RPMI8226 (cell line): Measurements from ENCODE around the gene TSPAN16.
"Not testable (repeated sequence)": the region's sequence is repeated elsewhere in the genome, so short reads cannot be mapped to it uniquely, and the experiment has no call there.

ENCODE experiments used
- DNase-seq: peaks from one replicate; pipeline ENCODE4 v3.0.0-alpha.2; 2015

Gene TSPAN16

GRCh38 chr19:11347546-11348039 is 51.6 kb downstream of the TSPAN16 start:
- DNase-seq, result peak; percentile 16

- DNase-seq, result no peak
Measured at GRCh38 chr19:11349171-11349570, 53.2 kb downstream of the TSPAN16 start.

GRCh38 chr19:11354102-11354501 is 58.1 kb downstream of the TSPAN16 start:
- not testable (repeated sequence) for DNase-seq

- DNase-seq, result peak; percentile 94
Measured at GRCh38 chr19:11355160-11356073, 59.5 kb downstream of the TSPAN16 start, which contains the start of gene PLPPR2. Gene PLPPR2 (plus strand): TSS chr19:11355432. CDS start chr19:11357674, 2,242 bp downstream.

GRCh38 chr19:11356074-11356397 is 60.1 kb downstream of the TSPAN16 start:
- no peak for DNase-seq

- no peak for DNase-seq
Measured at GRCh38 chr19:11356676-11357550, 61.0 kb downstream of the TSPAN16 start.

- no peak for DNase-seq
Measured at GRCh38 chr19:11359421-11359820, 63.5 kb downstream of the TSPAN16 start.

GRCh38 chr19:11361037-11361770 is 65.2 kb downstream of the TSPAN16 start:
- DNase-seq, result no peak

GRCh38 chr19:11361771-11362731 is 66.1 kb downstream of the TSPAN16 start:
- no peak for DNase-seq

GRCh38 chr19:11363881-11364280 is 67.9 kb downstream of the TSPAN16 start:
- no peak for DNase-seq

- no peak for DNase-seq
Measured at GRCh38 chr19:11364296-11364904, 68.4 kb downstream of the TSPAN16 start.

- no peak for DNase-seq
Measured at GRCh38 chr19:11364935-11365334, 69.0 kb downstream of the TSPAN16 start.
